ENCODE measurements around the gene PLEKHG4.

- TF ChIP-seq POLR2A (IDR thresholded peaks at IDR 0.05) = no peak
- TF ChIP-seq, protein P1, sequence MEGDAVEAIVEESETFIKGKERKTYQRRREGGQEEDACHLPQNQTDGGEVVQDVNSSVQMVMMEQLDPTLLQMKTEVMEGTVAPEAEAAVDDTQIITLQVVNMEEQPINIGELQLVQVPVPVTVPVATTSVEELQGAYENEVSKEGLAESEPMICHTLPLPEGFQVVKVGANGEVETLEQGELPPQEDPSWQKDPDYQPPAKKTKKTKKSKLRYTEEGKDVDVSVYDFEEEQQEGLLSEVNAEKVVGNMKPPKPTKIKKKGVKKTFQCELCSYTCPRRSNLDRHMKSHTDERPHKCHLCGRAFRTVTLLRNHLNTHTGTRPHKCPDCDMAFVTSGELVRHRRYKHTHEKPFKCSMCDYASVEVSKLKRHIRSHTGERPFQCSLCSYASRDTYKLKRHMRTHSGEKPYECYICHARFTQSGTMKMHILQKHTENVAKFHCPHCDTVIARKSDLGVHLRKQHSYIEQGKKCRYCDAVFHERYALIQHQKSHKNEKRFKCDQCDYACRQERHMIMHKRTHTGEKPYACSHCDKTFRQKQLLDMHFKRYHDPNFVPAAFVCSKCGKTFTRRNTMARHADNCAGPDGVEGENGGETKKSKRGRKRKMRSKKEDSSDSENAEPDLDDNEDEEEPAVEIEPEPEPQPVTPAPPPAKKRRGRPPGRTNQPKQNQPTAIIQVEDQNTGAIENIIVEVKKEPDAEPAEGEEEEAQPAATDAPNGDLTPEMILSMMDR (IDR thresholded peaks at IDR 0.05) = no peak
Observed at GRCh38 chr16:67245674-67246080, 33.7 kb upstream of the PLEKHG4 start.
